ENCODE measurements around the gene UNC5A.

- TF ChIP-seq CTCF (IDR thresholded peaks at IDR 0.05) = no peak
- no peak for TF ChIP-seq POLR2A (IDR thresholded peaks at IDR 0.05)
- TF ChIP-seq EP300 (IDR thresholded peaks at IDR 0.05) = no peak
Observed at GRCh38 chr5:176845392-176845713, 35.0 kb downstream of the UNC5A start.
